Effector memory CD4-positive, alpha-beta T cell (primary cell): ENCODE measurements around the gene VPS11.
"Not testable (repeated sequence)": the region's sequence is repeated elsewhere in the genome, so short reads cannot be mapped to it uniquely, and the experiment has no call there.

Source experiments
- DNase-seq, 3 donors: peaks; one replicate each; pipeline ENCODE4 v3.0.0-alpha.2; 2020
- H3K27ac ChIP-seq: 2 replicates; pipeline ENCODE4 v1.7.0; 2013; ENCODE audit warnings: mild to moderate bottlenecking, low read length, moderate library complexity; ENCODE audit not compliant: insufficient read depth, poor library complexity, severe bottlenecking
- H3K27me3 ChIP-seq: replicated peaks from 2 replicates; pipeline ENCODE4 v1.7.0; 2013; ENCODE audit warnings: mild to moderate bottlenecking, low read length; ENCODE audit not compliant: insufficient read depth, control insufficient read depth, poor library complexity, severe bottlenecking
- H3K36me3 ChIP-seq: 2 replicates; pipeline ENCODE4 v1.7.0; 2013; ENCODE audit warnings: mild to moderate bottlenecking, low read length, moderate library complexity; ENCODE audit not compliant: control insufficient read depth, insufficient read depth
- H3K4me1 ChIP-seq: 2 replicates; pipeline ENCODE4 v1.7.0; 2013; ENCODE audit warnings: low read length, mild to moderate bottlenecking; ENCODE audit not compliant: control insufficient read depth, insufficient read depth, poor library complexity, severe bottlenecking
- H3K4me3 ChIP-seq: 2 replicates; pipeline ENCODE4 v1.7.0; 2013; ENCODE audit warnings: low read length, low read depth, mild to moderate bottlenecking; ENCODE audit not compliant: insufficient read depth, poor library complexity, severe bottlenecking
- H3K9me3 ChIP-seq: 2 replicates; pipeline ENCODE4 v1.7.0; 2013; ENCODE audit warnings: mild to moderate bottlenecking, low read length, moderate library complexity; ENCODE audit not compliant: control insufficient read depth

Gene VPS11

DNA sequence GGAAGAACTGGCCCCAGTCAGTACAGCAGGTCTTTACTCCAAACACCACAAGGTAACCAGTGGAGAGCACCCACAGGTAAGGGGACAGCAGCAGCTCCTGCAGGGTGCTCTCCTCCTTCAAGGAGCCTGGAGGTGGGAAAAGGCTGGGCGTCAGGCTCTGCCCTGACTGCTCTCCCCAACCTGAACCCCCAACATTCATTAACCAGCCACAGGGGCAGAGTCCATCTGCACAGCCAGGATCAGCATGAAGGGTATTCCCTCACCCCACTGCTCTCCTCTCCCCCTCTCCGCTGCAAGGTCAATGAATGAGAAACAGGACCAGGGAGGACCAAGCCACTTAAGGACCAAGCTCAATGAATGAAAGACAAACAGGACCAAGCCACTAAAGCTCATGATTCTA lies 40.6 kb upstream of the VPS11 start:
- Histone ChIP-seq H3K36me3 (peaks cover 40% of the 10 kb centered on the region), H3K4me3 (no peak overlapping the region), H3K4me1 (peaks cover 18% of the 10 kb centered on the region), H3K27ac (no peak overlapping the region), H3K27me3 (no peaks in the 10 kb centered on the region), H3K9me3 (no peaks in the 10 kb centered on the region)
- DNase-seq: no peak

DNA sequence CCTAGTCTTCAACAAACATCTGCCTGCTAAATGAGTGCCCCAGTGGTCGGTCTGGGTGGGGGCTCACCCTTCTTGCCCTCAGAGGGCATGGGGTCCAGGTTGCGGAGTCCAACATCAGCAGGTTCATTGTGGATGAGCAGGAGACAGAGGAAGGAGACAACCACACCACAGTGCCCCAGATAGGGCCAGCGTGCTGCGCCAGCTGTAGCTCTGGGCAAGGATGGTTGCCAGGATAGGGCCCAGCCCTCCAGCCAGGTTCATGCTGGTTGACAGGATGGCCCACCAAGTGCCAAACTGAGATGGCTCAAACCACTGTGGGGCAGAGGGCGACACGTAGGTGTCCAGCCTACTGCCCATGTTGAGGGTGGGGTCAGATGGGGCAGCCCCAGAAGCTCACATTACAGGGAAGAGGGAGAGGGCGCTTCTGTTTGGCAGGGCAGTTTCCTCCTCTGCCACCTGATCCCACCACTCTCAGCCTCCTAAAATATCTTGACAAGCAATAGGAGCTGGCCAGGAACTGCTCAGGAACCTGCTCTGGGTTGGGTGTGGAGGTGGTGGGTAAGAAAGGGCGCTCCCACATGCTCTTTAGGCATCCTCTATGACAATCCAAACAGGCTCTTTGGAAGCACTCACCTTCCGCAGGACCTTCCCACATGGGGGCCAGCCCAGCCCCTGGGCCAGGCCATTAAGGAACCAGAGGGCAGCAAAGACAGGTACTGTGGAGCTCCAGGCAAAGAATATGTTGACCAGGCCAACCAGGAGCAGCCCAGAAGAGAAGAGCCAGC lies 39.9 kb upstream of the VPS11 start:
- no peak for DNase-seq
- Histone ChIP-seq H3K4me3 (no peak overlapping the region), H3K4me1 (peaks cover 18% of the 10 kb centered on the region), H3K27me3 (no peaks in the 10 kb centered on the region), H3K27ac (no peak overlapping the region), H3K36me3 (peaks cover 32% of the 10 kb centered on the region), H3K9me3 (no peaks in the 10 kb centered on the region)

DNA sequence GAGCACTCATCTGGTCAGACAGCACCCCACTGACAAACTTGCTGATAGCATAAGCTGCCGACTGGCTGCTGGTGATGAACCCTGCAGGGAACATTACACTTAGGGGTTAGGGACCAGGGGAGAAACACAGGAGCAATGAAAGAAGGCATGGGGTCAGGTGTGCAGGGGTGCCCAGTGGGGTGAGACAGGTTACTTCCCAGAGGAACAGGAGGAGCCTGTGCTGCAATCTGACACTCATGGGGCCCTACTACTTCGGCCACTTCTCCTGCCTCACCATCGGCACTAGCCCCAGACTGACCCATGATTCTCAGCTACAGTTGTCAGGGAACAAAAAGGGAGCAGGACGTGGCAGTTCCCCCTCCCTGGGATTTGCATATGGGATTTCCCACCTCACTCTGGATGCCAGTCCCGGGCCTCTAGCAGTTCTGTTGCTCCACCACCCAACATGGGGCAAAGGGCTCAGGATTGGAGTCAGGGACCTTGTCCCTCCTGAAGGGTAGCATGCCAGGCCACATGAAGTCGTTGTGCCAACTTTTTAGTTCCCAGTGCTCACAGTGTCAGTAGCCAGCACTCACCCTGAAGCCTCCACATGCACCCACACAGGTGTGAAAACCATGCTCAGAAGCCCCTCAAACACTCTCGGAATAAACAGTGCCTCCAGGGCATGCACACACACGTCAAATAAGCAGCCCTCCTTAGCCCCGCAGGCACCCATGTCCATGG lies 39.1 kb upstream of the VPS11 start:
- Histone ChIP-seq H3K9me3 (no peaks in the 10 kb centered on the region), H3K36me3 (peaks cover 28% of the 10 kb centered on the region), H3K4me3 (no peak overlapping the region), H3K4me1 (peaks cover 18% of the 10 kb centered on the region), H3K27ac (no peak overlapping the region), H3K27me3 (no peaks in the 10 kb centered on the region)
- no peak for DNase-seq

DNA sequence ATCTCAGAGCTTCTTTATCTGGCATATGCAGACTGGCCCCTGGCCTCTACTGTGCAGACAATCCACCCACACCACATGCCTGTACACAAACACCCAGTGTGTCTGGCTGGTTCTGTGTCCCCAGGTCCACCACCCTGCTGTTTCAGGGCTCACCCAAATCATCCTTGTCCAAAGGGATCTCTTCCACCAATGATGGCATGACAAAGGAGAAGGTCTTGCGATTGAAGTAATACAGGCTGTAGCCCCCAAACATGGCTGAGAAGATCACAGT lies 38.6 kb upstream of the VPS11 start:
- peaks cover 18% of the 10 kb centered on the region for H3K4me1 ChIP-seq
- DNase-seq: no peak
- H3K27ac ChIP-seq: no peak overlapping the region
- H3K4me3 ChIP-seq: no peak overlapping the region
- H3K9me3 ChIP-seq: no peaks in the 10 kb centered on the region
- no peaks in the 10 kb centered on the region for H3K27me3 ChIP-seq
- H3K36me3 ChIP-seq: peaks cover 24% of the 10 kb centered on the region

DNA sequence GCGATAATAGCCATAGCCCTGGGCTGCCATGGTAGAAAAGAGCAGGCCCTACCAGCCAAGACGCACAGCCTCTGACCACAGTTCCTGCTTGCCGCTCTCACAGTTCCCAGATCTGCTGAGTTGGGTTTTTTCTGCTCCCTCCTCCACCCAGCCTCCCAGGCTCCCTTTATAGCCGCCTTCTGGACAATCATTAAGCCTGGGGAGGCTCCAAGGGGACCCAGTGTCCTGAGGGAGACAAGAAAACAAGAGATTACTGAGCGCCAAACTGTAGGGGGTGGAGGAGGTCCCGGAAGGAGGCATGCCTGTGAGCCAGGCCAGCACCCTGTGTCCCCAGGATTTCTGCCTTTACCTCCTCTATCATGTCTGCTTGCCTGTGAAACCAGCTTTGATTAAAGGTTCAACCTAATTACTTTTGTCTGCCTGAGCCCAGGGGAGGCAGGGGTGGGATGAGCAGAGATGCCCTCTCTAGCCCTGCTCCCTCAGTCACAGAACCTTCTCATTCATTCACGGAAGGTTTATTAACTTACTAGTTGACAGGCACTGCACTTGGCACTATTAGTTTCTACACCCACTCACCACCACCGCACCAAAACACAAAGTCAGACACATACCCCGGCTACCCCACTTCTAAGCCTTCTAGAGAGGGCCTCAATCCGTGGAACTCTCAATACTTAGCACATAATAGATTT lies 38.1 kb upstream of the VPS11 start:
- H3K27me3 ChIP-seq: no peaks in the 10 kb centered on the region
- H3K4me3 ChIP-seq: peak overlapping the region; percentile 79
- H3K9me3 ChIP-seq: no peaks in the 10 kb centered on the region
- no peak for DNase-seq
- peaks cover 19% of the 10 kb centered on the region for H3K36me3 ChIP-seq
- peaks cover 18% of the 10 kb centered on the region for H3K4me1 ChIP-seq
- peak overlapping the region; percentile 85 for H3K27ac ChIP-seq

DNA sequence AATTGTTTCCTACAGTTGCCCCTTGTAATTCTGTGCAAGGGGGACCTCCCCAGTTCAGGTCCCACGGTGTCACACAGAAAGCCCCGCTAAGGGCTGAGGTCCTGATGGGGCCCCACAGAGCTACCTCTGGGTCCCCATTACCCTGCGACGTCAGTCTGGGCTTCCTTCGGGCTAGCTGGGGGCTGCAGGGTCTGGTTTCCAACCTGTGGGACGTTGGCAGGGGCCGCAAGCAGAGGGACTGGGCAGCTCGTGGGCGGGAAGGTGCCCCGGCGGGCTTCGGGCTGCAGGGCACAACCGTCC lies 37.6 kb upstream of the VPS11 start:
- H3K4me3 ChIP-seq: peak overlapping the region; percentile 79
- H3K9me3 ChIP-seq: no peaks in the 10 kb centered on the region
- peak overlapping the region; percentile 85 for H3K27ac ChIP-seq
- peaks cover 14% of the 10 kb centered on the region for H3K36me3 ChIP-seq
- H3K4me1 ChIP-seq: peaks cover 18% of the 10 kb centered on the region
- no peaks in the 10 kb centered on the region for H3K27me3 ChIP-seq
- no peak for DNase-seq

DNA sequence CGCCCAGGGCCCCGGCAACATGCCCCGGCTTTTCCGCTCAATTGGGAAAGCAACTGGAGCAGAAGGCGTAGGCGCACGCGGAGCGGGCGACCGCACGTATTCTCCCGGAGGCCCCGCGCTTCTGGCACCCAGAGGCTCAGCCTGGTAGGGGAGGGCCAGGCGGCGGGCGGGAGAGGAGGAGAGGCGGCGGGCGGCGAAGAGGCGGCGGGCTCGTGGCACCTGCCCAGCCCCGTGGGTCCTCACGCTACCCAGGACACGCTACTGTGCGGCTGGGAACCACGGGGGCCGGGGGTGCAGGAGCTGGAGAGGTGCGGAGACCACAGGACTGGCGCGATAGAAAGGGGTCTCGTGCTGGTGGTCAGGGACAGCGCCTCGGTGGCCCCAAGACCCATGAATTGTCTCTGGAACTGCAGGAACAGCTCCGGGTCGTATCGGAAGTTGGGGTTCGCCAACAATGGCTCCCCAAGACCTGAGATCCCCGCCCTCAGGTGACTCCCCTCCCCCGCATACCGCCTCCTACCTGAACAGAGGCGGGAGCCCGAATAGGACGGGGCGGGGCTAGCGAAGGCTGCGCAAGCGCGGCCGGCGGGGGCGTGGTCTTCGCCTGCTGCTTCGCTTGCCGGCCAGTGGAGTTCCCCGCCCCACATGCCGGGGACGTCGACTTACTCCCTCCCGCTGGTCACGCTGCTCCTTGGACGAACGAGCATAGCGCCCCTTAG lies 37.1 kb upstream of the VPS11 start, which contains the start of gene SLC37A4:
Gene SLC37A4, minus strand, starts transcription at position 549 of the 719 bp plus-strand sequence.
- DNase-seq: peak; percentile 98 to 99 (median 99)
- peak within 1 kb of the TSS; percentile 85 for H3K27ac ChIP-seq

DNA sequence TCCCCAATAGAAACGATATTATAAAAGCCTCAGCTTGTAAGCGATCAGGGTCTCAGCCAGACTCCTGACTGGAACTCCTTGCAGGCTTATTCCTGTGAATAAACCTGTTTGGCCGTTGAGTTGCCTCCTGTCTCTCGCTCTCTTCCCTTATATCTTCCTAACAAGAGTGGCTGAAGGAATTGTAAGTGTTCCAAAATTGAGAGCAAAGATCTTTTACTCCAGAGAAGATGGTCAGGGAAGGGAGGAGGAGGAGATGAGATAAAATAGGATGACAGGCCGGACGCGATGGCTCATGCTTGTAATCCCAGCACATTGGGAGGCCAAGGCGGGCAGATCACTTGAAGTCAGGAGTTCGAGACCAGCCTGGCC lies 35.7 kb upstream of the VPS11 start:
- no peaks in the 10 kb centered on the region for H3K36me3 ChIP-seq

More for the DNA sequence above, 37.1 kb upstream of the VPS11 start, which contains the start of gene SLC37A4:
- Histone ChIP-seq H3K4me1 (peaks cover 18% of the 10 kb centered on the region), H3K27me3 (no peaks in the 10 kb centered on the region), H3K36me3 (peaks cover 9% of the 10 kb centered on the region), H3K4me3 (peak within 1 kb of the TSS; percentile 79), H3K9me3 (no peaks in the 10 kb centered on the region)

DNA sequence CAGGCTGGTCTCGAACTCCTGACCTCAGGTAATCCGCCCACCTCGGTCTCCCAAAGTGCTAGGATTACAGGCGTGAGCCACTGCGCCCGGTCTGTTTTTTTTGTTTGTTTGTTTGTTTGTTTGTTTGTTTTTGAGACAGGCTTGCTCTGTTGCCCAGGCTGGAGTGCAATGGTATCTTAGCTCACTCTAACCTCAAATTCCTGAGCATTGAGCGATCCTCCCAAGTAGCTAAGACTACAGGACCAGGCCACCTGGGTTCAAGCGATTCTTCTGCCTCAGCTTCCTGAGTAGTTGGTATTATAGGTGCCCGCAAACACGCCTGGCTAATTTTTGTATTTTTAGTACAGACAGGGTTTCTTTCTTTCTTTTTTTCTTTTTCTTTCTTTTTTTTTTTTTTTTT lies 34.2 kb upstream of the VPS11 start:
- H3K9me3 ChIP-seq, H3K27me3 ChIP-seq, H3K27ac ChIP-seq, H3K36me3 ChIP-seq, DNase-seq, H3K4me3 ChIP-seq: not testable (repeated sequence)
- peaks cover 18% of the 10 kb centered on the region for H3K4me1 ChIP-seq

More for the DNA sequence above, 35.7 kb upstream of the VPS11 start:
- no peak overlapping the region for H3K27ac ChIP-seq
- no peaks in the 10 kb centered on the region for H3K9me3 ChIP-seq
- H3K4me3 ChIP-seq: no peak overlapping the region
- DNase-seq: no peak
- H3K4me1 ChIP-seq: peaks cover 18% of the 10 kb centered on the region
- H3K27me3 ChIP-seq: no peaks in the 10 kb centered on the region
